Activated T-helper 9 cell treated with anti-CD3 and anti-CD28 coated beads, Interleukin-2, amount 50 U/mL, for 16 hours (primary cell): ENCODE results near the gene ZCWPW1.

Experiments used
- DNase-seq: peaks from one replicate; pipeline ENCODE4 v3.0.0-alpha.2; 2020; ENCODE audit warnings: low read depth

ZCWPW1 gene

DNA sequence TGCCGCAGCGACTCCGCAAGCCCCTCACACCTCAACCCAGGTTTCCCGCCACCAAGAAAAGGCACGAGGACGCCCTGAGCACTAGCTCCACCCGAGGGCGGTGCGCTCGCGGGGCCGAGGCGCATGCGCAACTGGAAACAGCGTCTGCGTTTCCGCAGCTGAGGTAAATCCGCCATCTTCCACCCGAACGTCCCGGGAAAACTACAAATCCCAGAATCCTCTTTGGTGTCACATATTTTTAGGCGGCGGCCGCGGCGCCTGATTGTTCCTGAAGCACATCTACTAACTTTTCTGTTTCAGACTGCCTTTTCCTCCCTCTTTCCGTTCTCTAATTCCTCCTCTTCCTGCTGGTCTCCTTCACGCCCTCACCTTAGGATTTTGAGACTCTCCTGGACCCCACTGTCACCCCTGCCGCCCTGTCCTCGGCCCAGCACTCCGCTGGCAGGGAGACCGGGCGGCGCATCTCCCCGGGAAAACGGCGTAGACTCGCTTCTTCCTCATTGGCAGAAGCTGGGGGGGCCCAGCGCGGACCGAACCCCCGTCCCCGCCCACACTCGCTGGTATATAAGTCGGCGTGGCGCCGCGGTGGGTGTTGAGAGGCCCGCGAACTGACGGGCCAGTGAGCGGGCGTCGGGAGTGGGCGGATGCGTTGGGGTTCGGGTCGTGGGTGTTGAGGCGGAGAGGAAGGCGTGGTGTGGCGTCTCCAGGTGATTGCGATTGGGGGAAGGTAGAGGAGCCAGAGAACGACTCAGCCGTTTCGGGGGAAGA lies at the start of gene ZCWPW1:
ZCWPW1 (minus strand) TSS at position 505 of the 768 bp plus-strand sequence. CDS start 8,054 bp downstream, outside the sequence.
- DNase-seq, result peak; percentile 93

- DNase-seq, result no peak
Measured at GRCh38 chr7:100477871-100478267, 49.4 kb upstream of the ZCWPW1 start.

- DNase-seq, result no peak
Measured at GRCh38 chr7:100476903-100477870, 48.7 kb upstream of the ZCWPW1 start.

- no peak for DNase-seq
Measured at GRCh38 chr7:100476101-100476780, 47.7 kb upstream of the ZCWPW1 start.

DNA sequence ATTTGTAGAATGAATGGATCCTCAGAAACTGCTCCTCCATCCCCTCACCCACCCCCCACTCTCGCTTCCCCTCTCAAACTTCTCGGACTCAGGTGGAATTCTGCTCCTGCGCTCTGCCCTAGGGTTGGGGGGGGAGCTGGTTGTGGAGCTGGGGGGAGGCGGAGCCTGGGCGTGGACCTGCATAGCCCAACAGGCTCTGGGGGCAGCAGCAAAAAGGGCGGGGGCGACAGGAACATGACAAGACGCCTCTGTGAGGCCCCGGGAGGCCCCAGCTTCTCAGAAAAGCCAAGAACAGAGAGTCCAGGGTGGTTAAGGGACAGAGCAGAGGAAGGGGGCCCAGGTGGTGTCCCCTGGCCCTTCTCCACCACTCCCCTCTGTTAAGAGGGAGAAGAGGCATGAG lies 47.0 kb upstream of the ZCWPW1 start:
- no peak for DNase-seq

- DNase-seq, result no peak
Measured at GRCh38 chr7:100472854-100473499, 44.5 kb upstream of the ZCWPW1 start.

- no peak for DNase-seq
Measured at GRCh38 chr7:100472121-100472851, 43.8 kb upstream of the ZCWPW1 start.

DNA sequence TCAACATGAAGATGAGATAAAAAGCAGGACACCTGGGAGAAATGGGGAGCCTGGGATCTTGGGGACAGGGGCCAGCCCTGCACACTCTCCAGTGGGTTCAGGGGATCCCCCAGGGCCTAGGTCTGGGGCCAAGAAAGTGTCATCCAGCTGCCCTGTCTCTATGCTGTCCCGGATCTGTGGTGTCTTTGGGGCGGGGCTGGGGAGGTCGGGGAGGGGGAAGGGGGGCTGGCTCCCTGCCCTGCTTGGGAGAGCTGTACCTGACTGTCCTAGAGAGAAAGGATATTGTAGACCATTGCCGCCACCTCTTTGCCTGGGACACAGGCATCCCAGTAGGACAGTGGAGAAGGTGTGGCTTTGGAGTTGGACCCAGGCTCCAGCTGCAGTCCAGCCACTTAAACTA lies 42.5 kb upstream of the ZCWPW1 start:
- DNase-seq, result no peak

DNA sequence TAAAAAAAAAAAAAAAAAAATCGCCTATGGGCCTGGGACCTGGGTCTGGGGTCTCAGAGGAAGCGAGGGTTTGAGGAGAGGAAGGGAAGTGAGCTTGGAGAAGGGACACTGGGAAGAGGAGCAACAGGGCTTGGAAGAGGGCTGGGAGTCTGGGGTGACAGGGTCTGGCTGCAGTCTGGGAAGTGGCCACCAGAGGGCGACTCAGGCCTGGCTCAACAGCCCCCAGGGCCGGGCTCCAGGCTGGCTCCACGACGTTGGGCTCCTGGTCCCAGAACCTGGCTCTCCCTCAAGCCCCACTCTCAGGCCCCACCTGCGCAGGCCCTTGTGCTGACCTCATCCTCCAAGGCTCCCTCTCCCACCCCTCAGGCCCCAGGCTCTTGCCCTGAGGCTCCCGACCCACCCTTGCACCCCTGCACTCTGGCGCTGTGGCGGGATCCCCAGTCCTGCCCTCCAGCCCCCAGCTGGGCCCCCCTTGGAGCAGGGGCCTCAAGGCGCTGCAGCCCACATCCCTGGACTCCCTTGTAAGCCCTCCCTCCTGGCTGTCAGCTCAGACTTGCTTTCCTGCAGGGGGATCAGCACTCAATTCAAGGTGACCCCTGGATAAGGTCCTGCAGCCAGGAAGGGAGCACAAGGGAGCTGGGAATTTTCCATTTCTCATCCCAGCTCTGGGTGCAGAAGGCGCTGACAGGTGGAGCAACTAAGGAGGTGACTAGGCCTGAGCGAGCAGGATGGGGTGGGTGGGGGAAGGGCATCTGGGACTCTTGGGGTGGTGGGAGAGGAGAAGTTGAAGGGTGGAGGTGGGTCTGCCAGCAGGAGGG lies 40.9 kb upstream of the ZCWPW1 start:
- DNase-seq, result peak; percentile 75

DNA sequence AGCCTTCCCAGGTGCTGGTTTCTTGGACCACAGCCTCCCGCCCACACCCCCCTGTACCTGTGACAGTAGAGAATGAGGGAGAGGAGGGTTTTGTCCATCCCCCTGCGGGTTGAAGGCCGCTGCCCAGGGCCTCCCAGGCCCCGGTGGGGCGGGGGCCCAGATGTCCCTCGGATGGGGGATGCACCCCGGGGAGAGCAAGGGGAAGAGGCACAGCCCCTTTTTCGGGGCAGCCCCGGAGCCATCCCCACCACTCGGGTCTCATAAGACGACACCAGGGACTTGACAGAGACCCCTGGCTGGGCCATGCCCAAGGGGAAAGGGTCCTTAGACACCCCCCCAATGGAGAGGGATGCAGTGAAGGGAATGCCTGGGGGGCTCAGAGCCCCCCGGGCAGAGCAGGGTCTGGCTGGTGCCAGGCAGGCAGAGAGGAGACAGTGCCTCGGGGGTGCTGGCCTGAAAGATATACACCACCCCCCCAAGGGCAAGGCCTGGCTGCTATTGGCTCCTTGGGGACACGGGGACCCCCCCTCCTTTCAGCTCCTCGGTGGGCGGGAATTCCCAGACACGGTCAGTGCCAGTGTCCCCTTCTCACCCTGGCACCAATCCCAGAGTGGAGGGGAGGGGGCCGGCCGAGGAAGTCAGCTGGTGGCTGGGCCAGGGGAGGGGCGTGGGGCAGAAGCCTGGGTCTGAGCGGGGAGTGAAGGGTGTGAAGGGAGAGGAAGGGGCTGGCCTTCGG lies 39.3 kb upstream of the ZCWPW1 start:
- DNase-seq, result no peak

DNA sequence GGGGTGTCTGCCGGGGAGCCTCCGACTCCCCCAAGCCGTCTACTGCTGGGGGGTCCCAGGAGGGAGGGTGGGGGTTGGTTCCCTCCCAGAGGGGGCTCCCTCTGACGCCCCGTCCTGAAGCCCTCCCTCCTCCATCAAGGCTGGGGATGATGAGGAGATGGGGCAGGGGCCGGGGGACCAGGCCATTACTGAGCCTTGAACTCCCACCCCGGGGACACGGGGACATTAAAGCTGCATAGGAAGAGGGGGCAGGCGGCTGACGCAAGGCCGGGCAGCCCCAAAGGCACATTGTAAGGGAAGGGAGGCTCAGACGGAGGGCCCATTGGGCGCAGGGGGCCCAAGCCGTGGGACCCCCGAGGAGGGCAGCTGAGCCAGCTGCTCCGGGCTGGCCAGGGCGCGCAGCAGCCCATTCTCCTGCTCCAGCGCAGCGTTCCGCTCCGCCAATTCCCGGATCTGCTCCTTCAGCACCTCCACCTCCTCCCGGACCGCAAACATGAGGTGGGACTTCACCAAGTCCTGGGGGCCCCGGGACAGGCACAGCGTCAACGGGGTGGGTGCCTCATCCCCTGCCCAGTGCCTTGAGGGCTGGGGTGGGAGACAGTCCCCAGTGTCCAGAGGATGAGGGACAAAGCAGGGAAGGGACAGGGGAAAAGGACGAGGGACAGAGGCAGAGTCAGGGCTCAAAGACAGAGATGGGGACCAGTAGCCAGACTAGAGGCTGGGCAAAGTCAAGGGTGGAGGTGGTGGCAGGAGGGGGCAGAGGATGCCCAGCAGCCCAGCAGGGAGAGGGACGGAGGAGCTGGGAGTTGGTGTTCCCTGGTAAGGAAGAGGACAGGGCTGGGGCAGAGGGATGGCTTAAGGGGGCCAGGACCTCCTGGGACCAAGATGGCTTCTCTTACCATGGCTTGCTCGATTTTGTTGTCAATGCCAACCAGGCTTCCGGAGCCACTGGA lies 38.4 kb upstream of the ZCWPW1 start:
- DNase-seq, result no peak

DNA sequence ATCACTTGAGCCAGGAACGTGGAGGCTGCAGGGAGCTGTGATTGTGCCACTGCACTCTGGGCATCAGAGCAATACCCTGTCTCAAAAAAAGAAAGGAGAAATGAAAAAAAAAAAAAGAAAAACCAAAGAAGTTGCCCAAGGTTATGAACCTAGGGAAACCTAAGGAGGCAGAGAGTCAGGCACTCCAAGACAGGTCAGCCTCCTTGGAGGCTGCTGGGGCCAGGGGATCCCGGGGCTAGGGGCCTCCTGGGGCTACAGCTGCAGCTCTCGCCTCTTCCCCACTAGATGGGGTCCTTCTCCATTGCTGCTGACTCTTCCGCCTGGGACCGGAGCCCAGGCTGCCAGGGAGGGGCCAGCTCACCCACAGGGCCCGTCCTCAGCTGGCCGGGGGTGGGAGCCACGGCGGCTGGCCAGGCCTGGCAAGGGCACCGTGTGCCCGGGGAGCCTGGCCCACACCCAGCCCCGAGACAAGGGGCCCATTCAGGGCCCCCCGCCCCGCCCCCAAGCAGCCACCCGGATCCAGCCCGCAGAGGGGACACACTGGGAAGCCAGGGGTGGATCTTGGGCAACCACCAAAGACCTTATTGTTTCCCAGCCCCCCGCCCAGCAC lies 37.3 kb upstream of the ZCWPW1 start:
- no peak for DNase-seq

- no peak for DNase-seq
Measured at GRCh38 chr7:100465299-100465698, 36.8 kb upstream of the ZCWPW1 start.

GRCh38 chr7:100464791-100465190 lies 36.3 kb upstream of the ZCWPW1 start:
- no peak for DNase-seq

DNA sequence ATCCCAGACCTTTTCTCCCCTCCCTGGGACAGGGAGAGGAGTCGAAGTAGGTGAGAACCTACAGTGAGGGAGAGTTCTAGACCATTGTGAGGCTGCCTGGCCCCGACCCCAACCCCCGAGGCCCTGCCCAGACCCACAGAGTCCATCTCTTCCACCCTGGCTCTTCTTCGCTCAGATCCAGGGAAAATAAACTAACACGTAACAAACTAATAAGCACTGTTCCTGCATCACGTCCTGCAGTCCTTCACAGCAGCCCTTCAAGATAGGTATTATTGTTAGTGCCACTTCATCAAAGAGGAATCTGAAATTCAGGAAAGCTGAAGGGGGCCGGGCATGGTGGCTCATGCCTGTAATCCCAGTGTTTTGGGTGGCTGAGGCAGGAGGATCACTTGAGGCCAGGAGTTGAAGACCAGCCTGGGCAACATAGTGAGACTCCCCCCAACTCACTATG lies 35.7 kb upstream of the ZCWPW1 start, which contains the start of gene SPACDR:
SPACDR (minus strand) TSS at position 51 of the 451 bp plus-strand sequence. CDS start 235 bp downstream, outside the sequence.
- no peak for DNase-seq

DNA sequence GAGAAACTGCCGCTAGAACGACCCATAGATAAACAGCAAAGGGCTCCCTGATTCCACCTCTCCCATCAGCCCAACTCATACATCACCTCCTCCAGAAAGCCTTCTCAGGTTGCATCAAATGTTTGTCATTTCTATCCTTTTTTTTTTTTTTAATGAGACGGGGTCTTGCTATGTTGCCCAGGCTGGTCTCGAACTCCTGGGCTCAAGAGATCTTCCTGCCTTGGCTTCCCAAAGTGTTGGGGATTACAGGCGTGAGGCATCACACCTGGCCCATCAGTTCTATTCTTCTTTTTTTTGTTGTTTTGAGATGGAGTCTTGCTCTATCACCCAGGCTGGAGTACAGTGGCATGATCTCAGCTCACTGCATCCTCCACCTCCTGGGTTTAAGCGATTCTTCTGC lies 28.5 kb upstream of the ZCWPW1 start:
- no peak for DNase-seq

GRCh38 chr7:100456562-100456961 lies 28.1 kb upstream of the ZCWPW1 start:
- no peak for DNase-seq

DNA sequence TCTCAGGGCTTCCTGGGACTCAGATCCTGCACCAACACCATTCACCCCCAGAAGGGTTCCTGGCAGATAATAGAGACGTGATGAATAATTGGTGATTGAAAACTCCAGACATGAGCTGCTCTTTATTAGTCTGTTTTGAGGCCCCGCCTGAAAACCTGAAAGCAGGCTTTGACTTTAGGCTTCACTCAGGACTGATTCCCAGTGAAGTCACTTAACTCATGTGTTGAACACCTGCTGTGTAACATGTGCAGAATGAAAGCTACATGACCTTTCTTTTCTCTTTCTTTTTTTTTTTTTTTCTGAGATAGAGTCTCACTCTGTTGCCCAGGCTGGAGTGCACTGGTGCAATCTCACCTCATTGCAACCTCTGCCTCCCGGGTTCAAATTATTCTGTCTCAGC lies 26.7 kb upstream of the ZCWPW1 start:
- no peak for DNase-seq
